ENCODE measurements around the gene PAK5.

- no peak for TF ChIP-seq POLR2A (IDR thresholded peaks at IDR 0.05; ENCODE audit: low read length)
- TF ChIP-seq, protein P1, sequence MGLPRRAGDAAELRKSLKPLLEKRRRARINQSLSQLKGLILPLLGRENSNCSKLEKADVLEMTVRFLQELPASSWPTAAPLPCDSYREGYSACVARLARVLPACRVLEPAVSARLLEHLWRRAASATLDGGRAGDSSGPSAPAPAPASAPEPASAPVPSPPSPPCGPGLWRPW (IDR thresholded peaks at IDR 0.05), result no peak
- TF ChIP-seq USF2 (IDR thresholded peaks at IDR 0.05), result no peak
- no peak for TF ChIP-seq RCOR1 (IDR thresholded peaks at IDR 0.05; ENCODE audit: low read depth, low read length)
- TF ChIP-seq HOXA7 (CRISPR knock-in tag; IDR thresholded peaks at IDR 0.05), result no peak
- no peak for TF ChIP-seq ZSCAN20 (CRISPR knock-in tag; IDR thresholded peaks at IDR 0.05)
- TF ChIP-seq, protein P2, sequence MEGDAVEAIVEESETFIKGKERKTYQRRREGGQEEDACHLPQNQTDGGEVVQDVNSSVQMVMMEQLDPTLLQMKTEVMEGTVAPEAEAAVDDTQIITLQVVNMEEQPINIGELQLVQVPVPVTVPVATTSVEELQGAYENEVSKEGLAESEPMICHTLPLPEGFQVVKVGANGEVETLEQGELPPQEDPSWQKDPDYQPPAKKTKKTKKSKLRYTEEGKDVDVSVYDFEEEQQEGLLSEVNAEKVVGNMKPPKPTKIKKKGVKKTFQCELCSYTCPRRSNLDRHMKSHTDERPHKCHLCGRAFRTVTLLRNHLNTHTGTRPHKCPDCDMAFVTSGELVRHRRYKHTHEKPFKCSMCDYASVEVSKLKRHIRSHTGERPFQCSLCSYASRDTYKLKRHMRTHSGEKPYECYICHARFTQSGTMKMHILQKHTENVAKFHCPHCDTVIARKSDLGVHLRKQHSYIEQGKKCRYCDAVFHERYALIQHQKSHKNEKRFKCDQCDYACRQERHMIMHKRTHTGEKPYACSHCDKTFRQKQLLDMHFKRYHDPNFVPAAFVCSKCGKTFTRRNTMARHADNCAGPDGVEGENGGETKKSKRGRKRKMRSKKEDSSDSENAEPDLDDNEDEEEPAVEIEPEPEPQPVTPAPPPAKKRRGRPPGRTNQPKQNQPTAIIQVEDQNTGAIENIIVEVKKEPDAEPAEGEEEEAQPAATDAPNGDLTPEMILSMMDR (IDR thresholded peaks at IDR 0.05), result no peak
- no peak for TF ChIP-seq EP300 (IDR thresholded peaks at IDR 0.05)
- TF ChIP-seq PBX3 (IDR thresholded peaks at IDR 0.05), result no peak
- no peak for TF ChIP-seq REST (IDR thresholded peaks at IDR 0.05)
Measured at GRCh38 chr20:9635750-9636149, 203.1 kb downstream of the PAK5 start.
